ENCODE measurements around the gene GNGT1. TPM values are rescaled to one million over a fixed set of nuclear protein-coding genes. Genes with fewer than 3 reads are reported as not detected.

GNGT1 gene
- total and polyA plus RNA-seq, 2 of the 8 experiments (the other 6 are each of a cell fraction or from before 2014, with no cell fraction given) = 0.26 TPM; not detected in 1

DNA sequence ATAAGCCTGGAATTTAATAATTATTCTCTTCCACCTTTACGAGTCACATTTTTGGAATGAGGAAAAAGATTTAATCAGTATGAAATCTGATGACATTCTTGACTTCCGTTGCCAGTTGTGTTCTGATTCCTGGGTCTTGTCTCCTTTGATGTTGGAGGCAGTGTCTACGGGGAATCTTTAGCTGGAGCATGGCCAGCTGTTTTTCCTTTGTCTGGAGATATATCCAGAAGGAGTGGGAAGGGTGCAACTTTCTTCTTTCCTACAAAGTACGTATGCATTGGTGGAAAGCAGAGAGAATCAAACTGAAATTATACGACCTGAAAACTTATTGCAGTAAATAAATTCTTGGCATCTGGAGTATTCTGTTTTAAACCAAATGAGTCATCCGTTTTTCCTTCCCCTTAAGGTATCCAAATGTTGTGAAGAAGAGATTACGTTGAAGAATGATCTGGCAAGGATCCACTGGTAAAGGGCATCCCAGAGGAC is 8.3 kb downstream of the GNGT1 start (continued):
- TF ChIP-seq CHD7 (IDR thresholded peaks at IDR 0.05; ENCODE audit: insufficient replicate concordance, low read length) = no peak
